ENCODE results near the gene APOBEC3B.
"Not testable (repeated sequence)": the region's sequence is repeated elsewhere in the genome, so short reads cannot be mapped to it uniquely, and the experiment has no call there.

Gene APOBEC3B

GRCh38 chr22:38968801-38969200 lies 13.3 kb upstream of the APOBEC3B start:
- no peak for DNase-seq

- DNase-seq, result no peak
These were observed 11.6 kb upstream of the APOBEC3B start for GRCh38 chr22:38970551-38970950.

GRCh38 chr22:38971202-38971601 lies 10.9 kb upstream of the APOBEC3B start:
- DNase-seq, result no peak

GRCh38 chr22:38971791-38972190 lies 10.4 kb upstream of the APOBEC3B start:
- DNase-seq, result no peak

- DNase-seq, result no peak
These were observed 9.6 kb upstream of the APOBEC3B start for GRCh38 chr22:38972558-38972957.

GRCh38 chr22:38973289-38974169 lies 8.6 kb upstream of the APOBEC3B start:
- no peak for DNase-seq

- no peak for DNase-seq
These were observed 7.8 kb upstream of the APOBEC3B start for GRCh38 chr22:38974170-38974825.

GRCh38 chr22:38974826-38975175 lies 7.3 kb upstream of the APOBEC3B start:
- no peak for DNase-seq

- not testable (repeated sequence) for DNase-seq
These were observed 4.9 kb upstream of the APOBEC3B start for GRCh38 chr22:38977289-38977688.

GRCh38 chr22:38980587-38980986 lies 1.6 kb upstream of the APOBEC3B start:
- DNase-seq, result not testable (repeated sequence)

GRCh38 chr22:38981005-38981991 lies 849 bp upstream of the APOBEC3B start:
- no peak for DNase-seq

- DNase-seq, result no peak
These were observed 2.1 kb downstream of the APOBEC3B start for GRCh38 chr22:38984224-38984623.

GRCh38 chr22:38984784-38985757 lies 2.9 kb downstream of the APOBEC3B start:
- not testable (repeated sequence) for DNase-seq

GRCh38 chr22:38986629-38987028 lies 4.5 kb downstream of the APOBEC3B start:
- DNase-seq, result no peak

GRCh38 chr22:38987171-38987895 lies 5.2 kb downstream of the APOBEC3B start:
- no peak for DNase-seq

- DNase-seq, result no peak
These were observed 7.3 kb downstream of the APOBEC3B start for GRCh38 chr22:38989466-38989865.

GRCh38 chr22:38992871-38993371 lies 10.8 kb downstream of the APOBEC3B start:
- peak; percentile 35 for DNase-seq

- DNase-seq, result no peak
These were observed 14.0 kb downstream of the APOBEC3B start for GRCh38 chr22:38996105-38996504.

GRCh38 chr22:38997518-38997917 lies 15.4 kb downstream of the APOBEC3B start:
- no peak for DNase-seq

- DNase-seq, result peak; percentile 8
These were observed 21.1 kb downstream of the APOBEC3B start for GRCh38 chr22:39003165-39003638.

GRCh38 chr22:39007177-39007576 lies 25.0 kb downstream of the APOBEC3B start:
- no peak for DNase-seq

Measured in NCI-H1436 treated with DMSO at 0.1 percent for 48 hours (cell line).